Stimulated activated CD4-positive, alpha-beta T cell treated with anti-CD3 and anti-CD28 coated beads, TNF-alpha, amount 100 ng/mL, for 1 hour (primary cell): ENCODE measurements around the gene PPP6R2.
"Not testable (repeated sequence)": the region's sequence is repeated elsewhere in the genome, so short reads cannot be mapped to it uniquely, and the experiment has no call there.

Experiments used
- DNase-seq, 3 donors: peaks; one replicate each; pipeline ENCODE4 v3.0.0-alpha.2; 2020; ENCODE audit warnings: low read depth in 3 of 3, low spot score in 1 of 3

Gene PPP6R2

GRCh38 chr22:50397371-50398060 lies 54.4 kb downstream of the PPP6R2 start:
- not testable (repeated sequence) for DNase-seq

DNA sequence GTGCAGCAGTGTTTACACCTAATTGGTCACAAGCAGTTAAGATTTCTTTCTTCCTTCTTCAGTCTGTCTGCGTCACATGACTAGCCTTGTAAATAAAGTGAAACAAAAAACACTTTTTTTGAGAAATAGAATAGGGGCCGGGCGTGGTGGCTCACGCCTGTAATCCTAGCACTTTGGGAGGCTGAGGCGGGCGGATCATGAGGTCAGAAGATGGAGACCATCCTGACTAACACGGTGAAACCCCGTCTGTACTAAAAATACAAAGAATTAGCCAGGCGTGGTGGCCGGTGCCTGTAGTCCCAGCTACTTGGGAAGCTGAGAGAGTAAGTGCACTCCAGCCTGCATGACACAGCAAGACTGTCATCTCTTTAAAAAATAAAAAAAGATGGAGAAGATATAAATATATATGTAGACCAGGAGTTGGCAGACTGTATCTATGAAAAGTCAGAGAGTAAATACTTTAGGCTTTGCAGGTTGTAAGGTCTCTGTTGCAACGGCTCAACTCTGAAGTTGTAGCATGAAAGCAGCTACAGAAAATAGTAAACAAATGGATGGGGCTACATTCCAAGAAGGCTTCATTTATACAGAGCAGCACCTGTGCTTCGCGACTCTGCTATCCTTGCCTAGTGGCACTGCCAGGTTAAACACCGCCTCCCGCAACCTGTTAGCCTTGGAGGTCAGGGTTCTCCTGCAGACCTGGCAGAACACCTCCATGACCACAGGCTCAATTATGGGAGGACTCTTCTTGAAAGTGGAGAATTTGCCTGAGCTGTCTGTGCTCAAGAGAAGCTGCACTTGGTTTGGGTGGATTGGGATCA lies 55.9 kb downstream of the PPP6R2 start:
- DNase-seq: no peak

- DNase-seq: no peak
Observed at GRCh38 chr22:50399751-50400331, 56.7 kb downstream of the PPP6R2 start.

GRCh38 chr22:50400406-50400805 lies 57.3 kb downstream of the PPP6R2 start:
- no peak for DNase-seq

- no peak for DNase-seq
Observed at GRCh38 chr22:50400931-50401330, 57.8 kb downstream of the PPP6R2 start.

DNA sequence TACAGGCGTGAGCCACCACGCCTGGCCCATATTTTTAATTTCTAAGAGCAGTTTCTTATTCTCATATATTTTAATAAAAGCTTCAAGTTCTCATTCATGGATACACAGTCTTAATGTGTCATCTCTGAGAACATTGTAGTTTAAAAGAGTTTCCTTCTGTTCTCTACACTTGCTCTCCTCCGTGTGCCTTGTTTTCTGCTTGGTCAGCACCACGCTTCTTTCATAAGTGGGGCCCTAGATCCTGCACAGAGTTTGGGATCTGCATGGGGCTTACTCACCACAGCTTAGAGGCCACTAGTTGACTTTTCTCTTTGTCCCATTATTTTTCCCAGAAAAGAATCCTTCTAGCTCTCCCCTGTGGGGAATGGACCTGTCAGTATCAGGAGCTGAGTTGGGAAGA lies 58.8 kb downstream of the PPP6R2 start:
- no peak for DNase-seq

- no peak for DNase-seq
Observed at GRCh38 chr22:50403701-50404101, 60.6 kb downstream of the PPP6R2 start.

GRCh38 chr22:50406416-50407170 lies 63.5 kb downstream of the PPP6R2 start:
- no peak for DNase-seq

GRCh38 chr22:50408311-50408710 lies 65.2 kb downstream of the PPP6R2 start:
- no peak for DNase-seq

- not testable (repeated sequence) for DNase-seq
Observed at GRCh38 chr22:50408954-50409353, 65.8 kb downstream of the PPP6R2 start.

DNA sequence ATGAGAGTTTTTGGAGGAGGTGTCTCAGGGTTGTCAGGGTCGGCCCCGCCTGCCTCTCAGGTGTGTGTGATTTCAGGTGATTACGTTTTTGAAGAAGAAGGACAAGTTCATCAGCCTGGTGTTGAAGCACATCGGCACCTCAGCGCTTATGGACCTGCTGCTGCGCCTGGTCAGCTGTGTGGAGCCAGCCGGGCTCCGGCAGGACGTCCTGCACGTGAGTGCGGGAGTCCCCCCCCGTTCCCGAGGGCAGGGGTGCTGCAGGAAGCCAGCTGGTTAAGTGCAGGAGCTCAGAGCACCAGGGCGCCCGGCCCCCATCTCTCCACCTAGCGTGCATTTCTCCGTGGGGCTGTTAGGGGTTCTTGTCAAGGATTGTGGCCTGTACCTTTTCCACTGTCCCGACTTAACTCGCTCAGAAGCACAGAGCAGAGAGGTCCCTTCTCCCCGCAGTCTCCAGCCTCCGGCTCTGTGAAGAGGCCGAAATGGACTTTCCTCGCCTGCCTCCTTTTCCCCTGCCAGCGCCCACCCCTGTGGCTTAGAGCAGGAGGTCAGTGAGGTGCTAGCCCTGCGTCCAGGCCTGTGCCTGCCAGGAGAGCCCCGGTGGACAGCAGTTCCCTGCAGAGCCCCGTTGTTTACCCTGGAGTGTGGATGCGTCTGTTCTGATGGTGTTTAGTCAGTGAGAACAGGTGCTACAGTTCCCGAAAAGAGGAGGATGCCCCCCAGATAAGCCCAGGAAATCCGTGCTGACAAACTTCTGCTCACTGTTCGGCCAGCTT lies 71.5 kb downstream of the PPP6R2 start:
- DNase-seq: no peak

DNA sequence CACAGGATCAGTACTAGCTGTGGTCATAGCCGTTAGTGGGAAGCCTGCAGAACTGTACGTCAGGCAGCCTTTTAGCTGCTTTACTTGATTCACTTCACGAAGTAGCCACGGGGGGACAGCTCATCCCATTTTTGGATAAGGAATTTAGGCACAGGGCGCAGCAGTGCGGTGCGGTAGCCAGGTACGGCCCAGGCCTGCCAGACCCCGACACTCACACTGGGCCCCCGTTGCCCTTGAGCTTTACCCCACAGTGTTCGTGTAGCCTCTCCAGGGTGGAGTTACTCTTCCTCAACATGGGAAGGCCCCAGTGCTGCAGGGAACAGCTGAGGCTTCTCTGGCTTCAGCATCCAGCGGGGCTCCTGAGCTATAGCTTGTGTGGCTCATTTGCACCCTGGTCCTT lies 72.3 kb downstream of the PPP6R2 start:
- DNase-seq: no peak

DNA sequence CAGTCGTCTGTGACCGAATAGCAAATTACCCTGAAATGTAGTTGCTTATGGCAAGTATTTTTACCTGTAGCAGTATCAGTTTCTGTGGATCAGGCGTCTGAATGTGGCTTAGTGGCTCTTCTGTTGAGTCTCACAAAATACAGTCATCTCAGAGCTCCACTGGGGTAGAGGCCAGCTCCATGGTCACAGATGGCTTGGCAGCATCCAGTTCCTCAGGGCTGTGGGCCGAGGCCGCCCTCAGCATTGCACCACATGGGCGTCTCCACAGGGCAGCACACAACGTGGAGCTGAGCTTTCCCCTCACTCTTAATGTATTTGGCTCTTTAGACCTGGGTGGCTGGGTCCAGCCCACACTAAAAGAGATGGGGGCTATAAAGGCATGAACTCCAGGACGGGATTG lies 73.9 kb downstream of the PPP6R2 start:
- no peak for DNase-seq

DNA sequence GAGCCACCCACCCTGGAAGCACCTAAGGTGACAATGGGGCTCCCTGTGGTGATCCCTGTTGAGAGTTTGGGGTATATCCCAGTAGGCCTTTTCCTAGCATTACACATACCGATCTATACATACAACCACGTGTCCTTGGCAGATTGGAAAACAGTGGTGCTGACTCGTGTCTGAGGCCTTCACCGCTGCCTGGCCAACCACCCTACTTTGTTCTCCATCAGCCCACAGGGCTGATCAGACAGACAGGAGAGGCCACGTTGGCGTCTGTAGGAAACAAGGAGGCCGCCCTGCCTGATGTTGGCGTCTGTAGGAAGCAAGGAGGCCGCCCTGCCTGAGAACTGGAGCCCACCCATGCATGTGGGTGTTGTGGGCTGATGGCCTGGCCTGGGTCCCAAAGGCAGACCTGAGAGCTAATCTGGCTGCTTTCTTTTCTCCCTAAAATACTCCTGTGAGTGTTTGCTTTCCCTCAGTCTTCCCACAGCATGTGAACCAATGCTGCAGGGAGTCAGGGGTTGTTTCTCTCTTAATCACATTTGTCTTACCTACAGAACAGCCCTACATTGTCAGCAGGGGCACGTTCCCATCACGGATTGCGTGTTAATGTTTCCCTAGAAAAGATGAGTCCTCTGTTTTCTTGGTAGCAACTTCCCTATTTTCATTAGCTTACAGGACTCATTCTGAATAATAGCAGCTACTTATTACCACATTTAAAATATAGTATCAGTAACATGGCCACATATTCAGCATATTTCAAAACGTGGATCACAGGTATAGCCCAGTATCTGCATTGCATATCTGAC lies 74.5 kb downstream of the PPP6R2 start:
- no peak for DNase-seq

DNA sequence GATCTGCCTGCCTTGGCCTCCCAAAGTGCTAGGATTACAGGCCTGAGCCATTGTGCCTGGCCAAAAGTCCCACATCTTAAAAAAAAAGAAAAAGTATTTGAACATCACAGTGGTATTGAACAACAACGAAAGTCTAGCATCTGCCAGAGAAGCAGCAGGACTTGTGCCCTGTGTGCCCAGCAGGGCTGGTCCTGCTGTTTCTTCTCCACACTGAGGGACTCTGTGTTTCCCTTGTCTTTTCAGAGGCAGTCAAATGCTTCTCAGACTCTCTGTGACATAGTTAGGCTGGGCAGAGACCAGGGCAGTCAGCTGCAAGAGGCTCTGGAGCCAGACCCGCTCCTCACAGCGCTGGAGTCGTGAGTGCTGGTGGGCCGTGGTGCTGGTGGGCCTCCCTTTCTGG lies 75.5 kb downstream of the PPP6R2 start:
- DNase-seq: no peak

DNA sequence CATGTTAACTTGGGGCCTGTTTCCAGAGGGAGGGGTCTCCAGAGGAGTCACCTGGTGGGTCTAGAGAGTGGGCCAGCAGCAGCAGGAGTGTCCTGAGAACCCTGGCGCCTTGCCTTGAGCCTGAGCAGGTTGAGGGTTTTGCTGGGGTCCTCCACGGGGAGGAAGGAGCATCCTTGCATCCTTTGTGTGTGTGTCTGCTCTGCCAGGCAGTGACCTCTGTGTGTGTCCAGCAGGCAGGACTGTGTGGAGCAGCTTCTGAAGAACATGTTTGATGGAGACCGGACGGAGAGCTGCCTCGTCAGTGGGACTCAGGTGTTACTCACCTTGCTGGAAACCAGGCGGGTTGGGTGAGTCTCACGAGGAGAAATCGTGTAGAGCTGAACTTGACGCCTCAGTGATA lies 76.0 kb downstream of the PPP6R2 start:
- no peak for DNase-seq

DNA sequence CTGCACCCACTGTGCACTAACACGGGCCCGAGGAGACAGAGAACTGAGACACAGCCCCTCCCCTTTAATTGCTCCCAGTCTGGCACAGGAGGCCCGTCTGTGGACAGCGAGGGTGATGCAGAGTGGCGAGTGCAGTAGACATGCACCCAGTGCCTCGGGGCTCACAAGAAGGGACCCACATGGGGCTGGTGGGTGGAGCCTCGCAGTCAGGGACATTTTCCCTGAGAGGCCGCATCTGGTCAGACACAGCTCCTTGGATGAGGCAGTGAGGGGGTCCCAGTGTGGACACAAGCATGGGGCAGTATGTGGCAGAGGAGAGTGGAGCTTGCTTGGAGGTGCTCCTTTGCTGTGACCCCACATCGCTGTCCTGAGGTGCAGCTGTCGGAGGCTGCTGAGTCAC lies 76.9 kb downstream of the PPP6R2 start:
- DNase-seq: no peak

DNA sequence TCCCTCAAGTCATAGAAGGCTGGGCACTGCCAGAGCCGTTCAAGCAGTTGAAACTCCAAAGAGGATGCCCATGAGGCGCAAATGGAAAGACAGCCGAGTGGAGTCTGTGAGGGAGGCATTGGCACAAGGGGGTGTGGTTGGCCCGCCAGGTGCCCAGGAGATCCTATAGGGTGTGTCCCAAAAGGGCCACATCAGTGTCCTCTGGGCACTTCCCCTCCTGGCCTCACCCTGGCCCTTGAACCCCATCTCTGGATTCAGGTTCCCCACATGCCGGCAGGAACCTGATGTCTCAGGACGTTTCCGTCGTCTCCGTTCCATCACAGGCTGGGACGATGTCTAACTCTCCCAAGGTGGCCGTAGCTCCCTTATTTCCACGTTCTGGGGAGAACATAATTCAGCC lies 77.5 kb downstream of the PPP6R2 start:
- no peak for DNase-seq

- DNase-seq: no peak
Observed at GRCh38 chr22:50422046-50422445, 78.9 kb downstream of the PPP6R2 start.
